HFF-Myc (cell line): Measurements from ENCODE around the gene KIF16B.
"Not testable (repeated sequence)": the region's sequence is repeated elsewhere in the genome, so short reads cannot be mapped to it uniquely, and the experiment has no call there.

Source experiments
- DNase-seq: peaks from one replicate; pipeline ENCODE4 v3.0.0-alpha.2; 2011; ENCODE audit warnings: low read depth; ENCODE audit errors: extremely low read depth
- H3K4me3 ChIP-seq: replicated peaks from 2 replicates; pipeline ENCODE4 v1.5.1; 2011; ENCODE audit warnings: low read depth, mild to moderate bottlenecking, control low read depth, low read length
- TF ChIP-seq, protein P1 (sequence below): IDR thresholded peaks from 2 replicates; pipeline ENCODE4 v1.5.1; 2012; ENCODE audit warnings: mild to moderate bottlenecking, low read depth, low read length, control low read depth; ENCODE audit errors: missing control alignments

The KIF16B gene

DNA sequence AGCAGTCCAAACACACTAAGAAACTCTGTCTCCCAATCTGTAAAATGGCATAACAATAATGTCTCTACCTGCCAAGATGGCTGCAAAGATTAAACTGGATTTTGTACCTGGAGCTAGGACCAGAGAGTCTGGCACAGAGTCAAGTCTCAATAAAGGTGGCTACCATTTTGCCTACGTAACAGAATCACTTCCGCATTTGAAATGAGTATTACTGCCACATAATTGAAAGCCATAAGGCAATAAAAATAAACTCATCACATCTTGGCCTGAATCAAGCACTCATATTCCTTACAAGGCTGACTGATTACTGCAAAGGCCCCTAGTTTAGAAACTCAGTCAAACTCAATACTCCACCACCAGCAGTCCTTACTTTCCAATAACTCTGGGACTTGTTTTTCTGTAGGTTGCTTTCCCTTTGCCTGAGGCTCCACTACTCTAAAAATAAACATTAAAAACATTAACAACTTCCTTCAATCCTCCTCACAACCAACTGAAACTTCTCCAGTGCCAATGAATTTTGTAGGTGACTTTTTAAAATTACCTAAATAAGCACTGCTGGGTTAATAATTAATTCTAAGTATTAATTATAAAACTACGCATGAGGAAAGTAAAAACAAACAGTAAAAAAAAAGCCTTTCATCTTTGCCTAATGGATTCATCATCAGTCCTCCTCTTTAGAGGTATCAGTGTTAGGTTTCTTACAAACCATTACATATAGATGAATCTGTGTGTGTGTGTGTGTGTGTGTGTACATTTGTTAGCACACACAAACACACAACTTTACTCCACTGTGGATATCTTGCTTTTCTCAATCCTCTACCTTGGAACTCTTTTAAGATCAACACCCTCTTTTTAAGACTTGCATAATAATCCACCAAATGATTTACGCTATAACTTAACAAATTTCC, 3.7 kb downstream of the KIF16B start:
- TF ChIP-seq, protein P1, sequence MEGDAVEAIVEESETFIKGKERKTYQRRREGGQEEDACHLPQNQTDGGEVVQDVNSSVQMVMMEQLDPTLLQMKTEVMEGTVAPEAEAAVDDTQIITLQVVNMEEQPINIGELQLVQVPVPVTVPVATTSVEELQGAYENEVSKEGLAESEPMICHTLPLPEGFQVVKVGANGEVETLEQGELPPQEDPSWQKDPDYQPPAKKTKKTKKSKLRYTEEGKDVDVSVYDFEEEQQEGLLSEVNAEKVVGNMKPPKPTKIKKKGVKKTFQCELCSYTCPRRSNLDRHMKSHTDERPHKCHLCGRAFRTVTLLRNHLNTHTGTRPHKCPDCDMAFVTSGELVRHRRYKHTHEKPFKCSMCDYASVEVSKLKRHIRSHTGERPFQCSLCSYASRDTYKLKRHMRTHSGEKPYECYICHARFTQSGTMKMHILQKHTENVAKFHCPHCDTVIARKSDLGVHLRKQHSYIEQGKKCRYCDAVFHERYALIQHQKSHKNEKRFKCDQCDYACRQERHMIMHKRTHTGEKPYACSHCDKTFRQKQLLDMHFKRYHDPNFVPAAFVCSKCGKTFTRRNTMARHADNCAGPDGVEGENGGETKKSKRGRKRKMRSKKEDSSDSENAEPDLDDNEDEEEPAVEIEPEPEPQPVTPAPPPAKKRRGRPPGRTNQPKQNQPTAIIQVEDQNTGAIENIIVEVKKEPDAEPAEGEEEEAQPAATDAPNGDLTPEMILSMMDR: no peak
- H3K4me3 ChIP-seq: no peak overlapping the region
- no peak for DNase-seq

DNA sequence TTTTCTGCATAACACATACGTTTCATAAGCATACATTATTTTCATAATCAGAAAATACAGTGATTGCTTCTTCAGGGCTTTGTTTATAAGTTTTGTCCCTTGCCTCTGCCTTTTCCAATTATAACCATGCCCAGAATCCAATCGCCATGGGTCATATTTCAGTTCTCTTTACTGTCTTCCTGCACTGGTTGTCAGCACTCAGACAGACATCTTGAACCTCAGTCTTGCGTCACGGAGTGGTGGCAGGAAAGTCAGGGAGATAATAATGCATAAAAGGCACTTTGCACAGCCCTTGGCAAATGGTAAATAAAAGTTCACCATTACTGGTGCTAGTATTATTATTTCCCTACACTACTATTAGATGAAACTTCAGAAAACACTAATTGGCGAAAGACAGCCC, 7.2 kb downstream of the KIF16B start:
- no peak for DNase-seq
- H3K4me3 ChIP-seq: no peak overlapping the region
- TF ChIP-seq, protein P1: no peak

DNA sequence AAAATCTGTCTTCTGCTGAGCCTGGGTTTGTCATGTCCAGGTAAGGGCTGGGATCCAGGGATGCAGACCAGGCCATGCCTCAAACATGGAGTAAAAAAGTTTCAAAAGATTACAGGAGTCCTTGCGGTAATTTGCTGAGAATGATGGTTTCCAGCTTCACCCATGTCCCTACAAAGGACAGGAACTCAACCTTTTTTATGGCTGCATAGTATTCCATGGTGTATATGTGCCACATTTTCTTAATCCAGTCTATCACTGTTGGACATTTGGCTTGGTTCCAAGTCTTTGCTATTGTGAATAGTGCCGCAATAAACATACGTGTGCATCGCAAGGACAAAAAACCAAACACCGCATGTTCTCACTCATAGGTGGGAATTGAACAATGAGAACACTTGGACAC, 9.2 kb downstream of the KIF16B start:
- DNase-seq: not testable (repeated sequence)

DNA sequence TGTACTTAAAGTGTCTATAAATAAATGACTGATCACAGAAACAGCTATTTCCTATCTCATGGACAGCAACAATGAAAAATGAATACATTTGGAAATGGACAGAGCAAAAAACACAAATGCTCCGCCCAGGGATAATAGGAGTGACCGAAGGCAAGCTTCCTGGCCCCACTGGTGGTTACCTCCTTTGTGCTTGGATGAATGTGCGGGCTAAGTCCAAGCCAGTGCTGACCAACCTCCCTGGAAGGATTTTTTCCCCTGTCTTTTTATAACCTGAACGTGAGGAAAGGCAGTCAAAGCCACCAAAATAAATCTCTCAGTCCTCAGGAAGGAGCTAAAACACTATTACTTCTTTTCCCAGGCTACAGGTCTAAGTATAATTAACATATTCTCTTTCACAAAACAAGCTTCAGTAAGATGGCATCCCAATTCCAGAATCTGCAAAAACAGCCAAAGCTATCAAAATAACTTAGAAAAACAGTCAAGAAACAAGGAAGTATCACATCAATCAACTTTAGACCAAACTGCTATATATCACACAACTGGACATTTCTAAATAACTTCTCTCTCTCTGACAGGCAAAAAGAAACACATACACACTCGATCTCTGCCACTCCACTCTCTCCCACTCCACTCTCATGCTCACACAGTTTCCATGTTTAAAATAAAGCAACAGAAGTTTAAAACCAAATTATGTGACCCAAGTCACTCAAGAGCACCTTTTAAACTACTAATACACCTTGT, 10.0 kb downstream of the KIF16B start:
- no peak overlapping the region for H3K4me3 ChIP-seq
- DNase-seq: no peak
- TF ChIP-seq, protein P1: no peak

More for the DNA sequence above, 9.2 kb downstream of the KIF16B start:
- H3K4me3 ChIP-seq: not testable (repeated sequence)

DNA sequence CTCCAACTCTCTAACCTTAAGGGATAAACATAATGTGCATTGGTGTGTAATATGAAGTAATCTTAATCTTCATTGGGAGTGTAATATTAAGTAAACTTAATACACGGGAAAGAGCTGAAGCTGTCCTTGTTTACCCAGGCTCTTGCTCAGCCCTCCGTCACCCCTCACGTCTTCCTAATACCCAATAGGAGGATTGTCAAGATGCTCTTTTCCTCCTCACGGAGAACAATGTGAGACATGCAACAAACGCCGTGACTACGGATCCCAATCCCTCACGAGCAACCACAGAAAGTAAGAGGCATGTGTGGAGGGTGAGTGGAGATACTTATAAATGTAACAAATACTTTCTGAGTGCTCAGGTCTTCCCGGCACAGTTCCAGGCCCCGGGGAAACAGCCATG, 11.0 kb downstream of the KIF16B start:
- TF ChIP-seq, protein P1: no peak
- H3K4me3 ChIP-seq: no peak overlapping the region
- DNase-seq: no peak

DNA sequence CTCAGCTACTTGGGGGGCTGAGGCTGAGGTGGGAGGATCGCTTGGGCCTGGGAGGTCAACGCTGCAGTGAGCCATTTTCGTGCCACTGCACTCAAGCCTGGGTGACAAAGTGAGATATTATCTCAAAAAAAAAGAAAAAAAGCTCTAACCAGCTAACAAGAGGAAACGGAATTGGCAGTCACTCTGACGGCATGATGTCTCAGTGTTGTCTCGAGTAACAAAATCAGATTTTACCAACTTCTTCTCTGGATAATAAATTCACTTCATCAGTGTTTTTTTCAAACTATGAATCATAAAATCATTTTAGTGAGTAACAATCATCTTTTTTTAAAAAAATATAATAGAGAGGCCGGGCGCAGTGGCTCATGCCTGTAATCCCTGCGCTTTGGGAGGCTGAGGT, 12.6 kb downstream of the KIF16B start:
- TF ChIP-seq, protein P1: no peak
- H3K4me3 ChIP-seq: no peak overlapping the region
- no peak for DNase-seq

DNA sequence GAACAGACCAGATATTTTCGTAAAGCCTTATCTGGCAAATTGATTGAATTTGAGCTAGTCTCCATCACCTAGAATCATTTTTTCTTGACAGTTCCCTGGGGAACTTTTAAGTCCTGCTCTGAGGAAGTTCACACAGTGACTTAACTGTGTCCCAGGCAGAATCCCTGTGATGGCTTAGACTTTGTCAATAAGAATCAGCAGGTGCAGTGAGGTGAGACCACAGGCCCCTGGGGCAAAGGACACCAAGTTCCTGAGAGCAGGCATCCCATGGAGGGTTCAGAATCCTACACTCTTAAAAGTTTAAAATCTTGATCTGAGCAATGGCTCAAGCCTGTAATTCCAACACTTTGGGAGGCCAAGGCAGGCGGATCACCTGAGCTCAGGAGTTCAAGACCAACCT, 13.0 kb downstream of the KIF16B start:
- no peak for DNase-seq
- H3K4me3 ChIP-seq: no peak overlapping the region
- TF ChIP-seq, protein P1: no peak
